AG09319 (cell line): ENCODE data around the gene TMEM154.

Experiments
- DNase-seq: peaks from one replicate; pipeline ENCODE4 v3.0.0-alpha.2; 2010; ENCODE audit warnings: low read depth; ENCODE audit errors: extremely low read depth
- TF ChIP-seq, protein P1 (sequence below): IDR thresholded peaks from 2 replicates; pipeline ENCODE4 v1.5.1; 2011; ENCODE audit warnings: low read depth, mild to moderate bottlenecking, inconsistent platforms, low read length, moderate library complexity

Gene TMEM154

DNA sequence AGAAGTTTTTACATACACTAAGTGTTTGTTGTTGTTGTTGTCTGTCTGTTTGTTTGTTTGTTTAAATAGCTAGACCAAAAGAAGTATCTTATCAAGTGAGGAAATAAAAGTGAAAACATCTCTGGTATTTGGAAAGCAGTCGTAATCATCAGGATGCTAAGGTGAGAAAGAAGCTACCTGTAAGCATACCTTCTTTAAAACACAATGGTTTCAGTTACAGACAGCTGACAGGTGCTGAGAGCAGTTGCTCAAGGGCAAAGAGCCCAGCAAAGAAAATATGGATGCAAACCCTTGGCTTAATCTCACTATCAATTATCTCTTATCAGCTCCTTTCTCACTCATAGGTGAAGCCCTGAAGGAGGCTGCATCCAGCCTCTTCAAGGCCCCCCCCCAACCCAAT, 101.1 kb downstream of the TMEM154 start:
- TF ChIP-seq, protein P1, sequence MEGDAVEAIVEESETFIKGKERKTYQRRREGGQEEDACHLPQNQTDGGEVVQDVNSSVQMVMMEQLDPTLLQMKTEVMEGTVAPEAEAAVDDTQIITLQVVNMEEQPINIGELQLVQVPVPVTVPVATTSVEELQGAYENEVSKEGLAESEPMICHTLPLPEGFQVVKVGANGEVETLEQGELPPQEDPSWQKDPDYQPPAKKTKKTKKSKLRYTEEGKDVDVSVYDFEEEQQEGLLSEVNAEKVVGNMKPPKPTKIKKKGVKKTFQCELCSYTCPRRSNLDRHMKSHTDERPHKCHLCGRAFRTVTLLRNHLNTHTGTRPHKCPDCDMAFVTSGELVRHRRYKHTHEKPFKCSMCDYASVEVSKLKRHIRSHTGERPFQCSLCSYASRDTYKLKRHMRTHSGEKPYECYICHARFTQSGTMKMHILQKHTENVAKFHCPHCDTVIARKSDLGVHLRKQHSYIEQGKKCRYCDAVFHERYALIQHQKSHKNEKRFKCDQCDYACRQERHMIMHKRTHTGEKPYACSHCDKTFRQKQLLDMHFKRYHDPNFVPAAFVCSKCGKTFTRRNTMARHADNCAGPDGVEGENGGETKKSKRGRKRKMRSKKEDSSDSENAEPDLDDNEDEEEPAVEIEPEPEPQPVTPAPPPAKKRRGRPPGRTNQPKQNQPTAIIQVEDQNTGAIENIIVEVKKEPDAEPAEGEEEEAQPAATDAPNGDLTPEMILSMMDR, result no peak
- DNase-seq, result no peak

DNA sequence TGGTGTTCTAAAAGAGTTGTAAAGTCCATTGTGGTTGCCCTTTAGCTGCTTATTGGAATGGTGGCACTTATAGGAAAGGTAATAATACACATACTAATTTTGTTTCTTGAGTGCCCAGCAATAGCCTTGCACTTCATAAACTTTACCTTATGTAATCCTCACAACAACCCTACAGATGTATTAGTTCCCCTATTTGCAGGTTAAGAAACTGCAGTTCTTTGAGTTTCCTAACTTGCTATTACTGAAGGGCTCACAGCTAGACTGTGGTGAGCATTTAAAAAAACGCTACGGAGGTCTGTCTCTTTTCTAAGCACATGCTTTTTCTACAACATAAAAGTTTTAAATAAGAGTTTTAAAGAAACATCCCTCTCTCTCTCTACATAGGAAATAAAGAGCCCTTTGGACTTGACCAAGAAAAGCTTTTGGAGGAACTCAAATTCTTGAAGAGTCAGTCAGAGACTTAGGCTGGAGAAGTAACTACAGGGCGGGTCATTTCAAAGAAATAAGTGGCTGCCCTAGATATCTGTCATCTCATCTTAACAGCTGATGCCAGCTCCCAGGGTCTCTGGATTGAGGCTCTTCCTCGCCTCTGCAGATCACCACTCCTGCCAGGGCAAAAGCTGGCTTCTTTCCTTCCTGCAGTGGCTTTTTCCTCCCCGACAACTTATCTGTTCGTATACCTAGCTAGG, 101.9 kb downstream of the TMEM154 start:
- DNase-seq, result no peak
- TF ChIP-seq, protein P1, result no peak

DNA sequence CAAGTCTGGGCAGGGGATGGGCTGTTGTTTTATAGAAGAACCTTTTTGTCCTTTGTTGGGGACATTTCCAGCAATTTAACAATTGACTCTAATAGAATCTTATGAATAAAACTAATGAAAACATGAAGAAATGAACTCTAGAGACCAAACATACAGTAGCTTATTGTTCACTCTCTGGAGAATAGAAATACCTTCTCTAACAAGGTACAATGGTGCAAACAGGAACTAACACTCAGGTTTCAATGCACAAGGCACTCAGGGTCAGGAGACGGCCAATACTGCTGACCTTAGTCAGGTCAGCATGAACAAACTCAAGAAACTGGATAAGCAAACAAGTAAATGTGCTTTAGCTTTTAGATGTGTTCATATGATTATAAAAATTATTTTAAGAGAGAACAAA, 104.3 kb downstream of the TMEM154 start:
- TF ChIP-seq, protein P1, result no peak

GRCh38 chr4:152573861-152574260, 105.9 kb downstream of the TMEM154 start:
- TF ChIP-seq, protein P1, result no peak
- no peak for DNase-seq

More for the DNA sequence above, 104.3 kb downstream of the TMEM154 start:
- DNase-seq, result no peak

DNA sequence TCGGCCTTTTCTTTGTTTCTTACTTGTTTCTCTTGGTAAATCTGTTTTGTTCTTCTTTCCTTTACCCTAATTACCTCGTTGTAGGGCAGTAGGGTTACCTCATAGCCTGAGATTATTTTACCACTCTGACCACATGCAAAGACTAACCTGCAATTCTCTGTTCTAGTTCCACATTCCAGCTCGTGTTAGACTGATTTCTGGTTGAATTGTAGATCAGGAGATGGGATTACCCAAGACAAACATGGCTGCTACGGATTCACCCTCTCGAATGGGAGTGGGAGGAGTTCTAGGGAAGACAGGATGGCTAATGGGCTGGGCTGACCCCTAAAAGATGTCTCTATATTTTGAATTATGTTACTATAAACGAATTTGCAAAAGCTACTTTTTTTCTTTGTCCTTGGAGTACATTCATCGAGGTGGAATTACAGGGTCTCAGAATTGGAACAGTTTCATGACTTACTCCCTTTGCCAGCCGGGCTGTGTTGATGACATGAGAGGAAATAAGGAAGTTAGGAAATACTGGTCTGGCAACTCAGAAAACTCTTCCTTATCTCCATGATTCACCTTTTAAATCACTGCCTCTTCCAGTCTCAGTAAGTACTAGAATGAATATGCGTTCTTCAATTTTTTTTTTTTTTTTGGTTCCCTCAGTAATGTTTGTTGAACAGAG, 107.2 kb downstream of the TMEM154 start:
- TF ChIP-seq, protein P1, result no peak
- no peak for DNase-seq

DNA sequence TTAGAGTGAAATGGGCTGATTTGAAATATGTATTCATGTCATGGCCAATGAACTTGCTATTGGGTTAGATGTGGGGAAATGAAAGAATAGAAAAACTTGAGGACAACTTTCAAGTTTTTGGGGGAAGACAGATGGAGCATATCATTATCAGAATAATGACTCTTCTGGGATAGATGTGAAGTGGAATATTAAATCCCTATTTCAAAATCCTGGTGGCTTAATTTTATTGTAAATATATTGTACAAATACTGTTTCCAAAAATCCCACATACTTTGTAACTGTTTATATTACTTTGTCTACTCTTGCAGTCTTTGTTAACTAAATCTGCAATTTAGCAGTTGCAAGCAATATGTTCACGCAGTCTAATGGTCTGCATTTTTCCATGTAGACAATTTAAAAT, 108.0 kb downstream of the TMEM154 start:
- DNase-seq, result no peak
- TF ChIP-seq, protein P1, result no peak

DNA sequence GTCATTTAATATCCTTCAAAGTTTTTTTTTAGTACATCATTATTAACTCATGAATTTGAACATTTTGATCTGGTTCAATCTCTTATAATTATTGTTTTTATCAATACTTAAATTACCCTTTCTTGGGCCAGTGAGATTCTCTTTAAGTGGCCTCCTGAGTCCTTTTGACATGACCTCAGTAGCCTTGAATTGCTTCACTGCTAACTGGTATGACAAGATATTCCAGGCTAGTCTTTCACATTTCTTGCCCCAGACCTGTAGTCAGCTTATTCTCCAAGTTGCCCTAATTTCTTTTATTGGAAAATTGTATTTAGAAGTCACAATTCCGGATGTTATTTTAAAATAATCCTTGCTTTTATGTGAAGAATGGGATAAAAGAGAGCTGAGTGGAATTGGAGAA, 108.5 kb downstream of the TMEM154 start:
- TF ChIP-seq, protein P1, result no peak

More for the DNA sequence above, 108.5 kb downstream of the TMEM154 start:
- DNase-seq, result no peak
